Neuronal stem cell (in vitro differentiated cells): ENCODE measurements around the gene LSR.

Experiments
- DNase-seq: peaks from one replicate; pipeline ENCODE4 v3.0.0-alpha.2; 2013; ENCODE audit warnings: low spot score
- H2AFZ ChIP-seq: one replicate; pipeline ENCODE4 v1.6.1; 2013; ENCODE audit warnings: mild to moderate bottlenecking, low read length, inconsistent platforms
- H2AK5ac ChIP-seq: 2 replicates; pipeline ENCODE4 v1.6.1; 2013; ENCODE audit warnings: low read depth, mild to moderate bottlenecking, inconsistent platforms, low read length, moderate library complexity, mixed read lengths
- H2BK120ac ChIP-seq: 2 replicates; pipeline ENCODE4 v1.6.1; 2013; ENCODE audit warnings: low read depth, mild to moderate bottlenecking, inconsistent platforms, low read length, moderate library complexity, mixed read lengths
- H2BK12ac ChIP-seq: one replicate; pipeline ENCODE4 v1.6.1; 2013; ENCODE audit warnings: low read length, inconsistent platforms
- H2BK15ac ChIP-seq: 2 replicates; pipeline ENCODE4 v1.6.1; 2013; ENCODE audit warnings: mild to moderate bottlenecking, low read length, inconsistent platforms, mixed read lengths
- H2BK5ac ChIP-seq: one replicate; pipeline ENCODE4 v1.6.1; 2013; ENCODE audit warnings: inconsistent platforms, mild to moderate bottlenecking, low read length, moderate library complexity
- H3K14ac ChIP-seq: one replicate; pipeline ENCODE4 v1.6.1; 2013; ENCODE audit warnings: low read length, inconsistent platforms
- H3K18ac ChIP-seq: 2 replicates; pipeline ENCODE4 v1.6.1; 2013; ENCODE audit warnings: low read length, inconsistent platforms
- H3K23ac ChIP-seq: 2 replicates; pipeline ENCODE4 v1.6.1; 2013; ENCODE audit warnings: low read depth, mild to moderate bottlenecking, mixed read lengths, low read length, inconsistent platforms; ENCODE audit not compliant: poor library complexity
- H3K27ac ChIP-seq: replicated peaks from 3 replicates; pipeline ENCODE4 v1.5.1; 2013; ENCODE audit warnings: low read length, inconsistent platforms
- H3K27me3 ChIP-seq, 3 experiments: 2 replicates each; pipeline ENCODE4 v1.6.1; 2013; ENCODE audit warnings: low read length in 3 of 3, mild to moderate bottlenecking in 2 of 3, inconsistent platforms in 1 of 3, low read depth in 1 of 3, mixed read lengths in 1 of 3, moderate library complexity in 1 of 3; ENCODE audit not compliant: control insufficient read depth in 3 of 3, insufficient read depth in 3 of 3
- H3K36me3 ChIP-seq, 2 donors: replicated peaks in 1 of 2; 2 replicates each; pipeline ENCODE4 v1.6.1; 2013; ENCODE audit warnings: low read length in 2 of 2; ENCODE audit not compliant: control insufficient read depth in 2 of 2, insufficient read depth in 2 of 2
- H3K4ac ChIP-seq: 2 replicates; pipeline ENCODE4 v1.6.1; 2013; ENCODE audit warnings: inconsistent platforms, mild to moderate bottlenecking, low read length, moderate library complexity
- H3K4me1 ChIP-seq, 2 donors: 1 replicate in 1 of 2; 2 replicates in 1 of 2; pipeline ENCODE4 v1.6.1; 2013; ENCODE audit warnings: low read length in 2 of 2, low read depth in 1 of 2; ENCODE audit not compliant: control insufficient read depth in 2 of 2, insufficient read depth in 1 of 2
- H3K4me2 ChIP-seq: one replicate; pipeline ENCODE4 v1.6.1; 2013; ENCODE audit warnings: mild to moderate bottlenecking, low read length, inconsistent platforms; ENCODE audit not compliant: insufficient read depth, poor library complexity, severe bottlenecking
- H3K4me3 ChIP-seq, 2 donors: 2 replicates each; pipeline ENCODE4 v1.5.1; 2013; ENCODE audit warnings: low read length in 2 of 2, mild to moderate bottlenecking in 2 of 2, inconsistent platforms in 1 of 2, moderate library complexity in 1 of 2
- H3K79me1 ChIP-seq: one replicate; pipeline ENCODE4 v1.6.1; 2013; ENCODE audit warnings: low read depth, mild to moderate bottlenecking, inconsistent platforms, low read length, moderate library complexity
- H3K9ac ChIP-seq: one replicate; pipeline ENCODE4 v1.6.1; 2013; ENCODE audit warnings: mild to moderate bottlenecking, low read depth, low read length, inconsistent platforms; ENCODE audit not compliant: poor library complexity
- H3K9me3 ChIP-seq, 2 donors: replicated peaks in 1 of 2; 2 replicates each; pipeline versions ENCODE3 to v1.6.1; 2013; ENCODE audit warnings: low read length in 2 of 2, mild to moderate bottlenecking in 2 of 2, inconsistent platforms in 1 of 2, low read depth in 1 of 2, mixed read lengths in 1 of 2, moderate library complexity in 1 of 2; ENCODE audit not compliant: control insufficient read depth in 2 of 2, insufficient read depth in 1 of 2
- H4K8ac ChIP-seq: one replicate; pipeline ENCODE4 v1.6.1; 2013; ENCODE audit warnings: low read depth, mild to moderate bottlenecking, inconsistent platforms, low read length, moderate library complexity
- H4K91ac ChIP-seq: one replicate; pipeline ENCODE4 v1.6.1; 2013; ENCODE audit warnings: low read length, low read depth, mild to moderate bottlenecking, inconsistent platforms; ENCODE audit not compliant: poor library complexity
- WGBS, 2 donors: extraction: QIAGEN DNeasy Blood & Tissue Kit; methylation state at CpG; one replicate each; pipeline ENCODE4 v1.1.7; 2013; ENCODE audit warnings: missing lambda C conversion rate in 2 of 2, mixed read lengths in 1 of 2; ENCODE audit not compliant: insufficient read length in 2 of 2, insufficient replicate concordance in 1 of 2; ENCODE audit errors: extremely low coverage in 2 of 2; 5-methylcytosine and 5-hydroxymethylcytosine counted together

Gene LSR

GRCh38 chr19:35309481-35310279 lies 60.9 kb downstream of the LSR start:
- Histone ChIP-seq H3K23ac (peak overlapping the region; percentile 85), H2BK5ac (no peak overlapping the region), H3K4me1 (peaks cover 4% of the 10 kb centered on the region in 2 donors), H3K4ac (no peak overlapping the region), H3K4me2 (peak overlapping the region; percentile 11), H3K14ac (peak overlapping the region; percentile 31), H3K4me3 (no peak overlapping the region), H2BK15ac (peak overlapping the region; percentile 26), H3K79me1 (no peaks in the 10 kb centered on the region), H2AK5ac (peak overlapping the region; percentile 88), H4K91ac (no peak overlapping the region), H3K18ac (peak overlapping the region; percentile 85), H3K9me3 (peaks cover 0 to 2% of the 10 kb centered on the region in 2 donors), H2BK12ac (peak overlapping the region; percentile 41), H3K27me3 (peaks cover 0 to 13% (median 0%) of the 10 kb centered on the region in 3 experiments), H2BK120ac (no peak overlapping the region), H2AFZ (peak overlapping the region; percentile 18), H4K8ac (no peak overlapping the region), H3K27ac (no peak overlapping the region), H3K9ac (no peak overlapping the region), H3K36me3 (no peaks in the 10 kb centered on the region)
- no peak for DNase-seq
- WGBS, 2 donors: no CpG with 5 or more reads among the region's 47 CpGs

GRCh38 chr19:35310331-35310730 lies 61.5 kb downstream of the LSR start:
- H2AK5ac ChIP-seq: peak overlapping the region; percentile 88
- H3K23ac ChIP-seq: no peak overlapping the region
- H3K9ac ChIP-seq: no peak overlapping the region
- H3K27ac ChIP-seq: no peak overlapping the region
- H4K91ac ChIP-seq: no peak overlapping the region
- H3K27me3 ChIP-seq: peaks cover 0 to 13% (median 0%) of the 10 kb centered on the region in 3 experiments
- no peak overlapping the region for H3K4me3 ChIP-seq
- H2BK12ac ChIP-seq: no peak overlapping the region
- no peaks in the 10 kb centered on the region for H3K36me3 ChIP-seq
- peaks cover 0 to 1% of the 10 kb centered on the region in 2 donors for H3K9me3 ChIP-seq
- no peak overlapping the region for H2BK15ac ChIP-seq
- H3K4me2 ChIP-seq: no peak overlapping the region
- H3K18ac ChIP-seq: no peak overlapping the region
- H2AFZ ChIP-seq: no peak overlapping the region
- peaks cover 4% of the 10 kb centered on the region in 2 donors for H3K4me1 ChIP-seq
- H3K79me1 ChIP-seq: no peaks in the 10 kb centered on the region
- no peak for DNase-seq
- no peak overlapping the region for H2BK5ac ChIP-seq
- H3K4ac ChIP-seq: no peak overlapping the region
- H2BK120ac ChIP-seq: no peak overlapping the region
- no peak overlapping the region for H4K8ac ChIP-seq
- no peak overlapping the region for H3K14ac ChIP-seq
- WGBS, 2 donors: no CpG with 5 or more reads among the region's 12 CpGs

GRCh38 chr19:35310811-35311465 lies 62.1 kb downstream of the LSR start:
- Histone ChIP-seq H4K91ac (no peak overlapping the region), H3K4ac (no peak overlapping the region), H2BK12ac (no peak overlapping the region), H3K36me3 (no peaks in the 10 kb centered on the region), H2AK5ac (no peak overlapping the region), H2BK15ac (no peak overlapping the region), H4K8ac (no peak overlapping the region), H3K18ac (no peak overlapping the region), H3K23ac (no peak overlapping the region), H2BK120ac (no peak overlapping the region), H3K14ac (peak overlapping the region; percentile 21), H3K27me3 (peaks cover 0 to 13% (median 0%) of the 10 kb centered on the region in 3 experiments), H3K4me2 (no peak overlapping the region), H3K9me3 (no peaks in the 10 kb centered on the region), H3K4me3 (no peak overlapping the region), H3K9ac (no peak overlapping the region), H3K27ac (no peak overlapping the region), H3K4me1 (peaks cover 3 to 4% of the 10 kb centered on the region in 2 donors), H3K79me1 (no peaks in the 10 kb centered on the region), H2BK5ac (no peak overlapping the region), H2AFZ (no peak overlapping the region)
- DNase-seq: no peak
- no CpG with 5 or more reads among the region's 10 CpGs for WGBS, 2 donors
